GM21390 (cell line): ENCODE measurements around the gene RBFOX2.

Source experiments
- ATAC-seq: cut with Tn5 transposase; IDR thresholded peaks from one replicate; pipeline ENCODE4 v1.9.1; 2021; ENCODE audit not compliant: unreplicated experiment

Gene RBFOX2

GRCh38 chr22:35978889-35979288 is 49.7 kb downstream of the RBFOX2 start:
- ATAC-seq, result no peak

DNA sequence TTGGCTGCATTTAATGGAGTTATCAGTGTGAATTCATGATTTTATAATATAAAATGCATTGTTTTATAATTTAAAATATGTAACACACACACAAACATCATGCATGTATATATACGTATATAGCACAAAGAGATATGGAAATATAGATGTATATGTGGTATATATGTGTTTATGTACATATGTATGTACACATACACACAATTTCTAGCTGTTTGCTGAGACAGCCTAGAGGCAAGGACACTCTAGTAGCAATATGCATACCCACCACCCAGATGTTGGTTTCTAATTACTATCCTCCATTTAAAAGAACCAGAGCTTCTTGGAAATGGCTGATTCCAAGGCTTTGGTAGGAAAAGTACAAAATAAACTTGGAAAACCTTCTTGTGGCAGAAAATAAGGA is 50.4 kb downstream of the RBFOX2 start:
- no peak for ATAC-seq

- no peak for ATAC-seq
Measured at GRCh38 chr22:35977136-35977535, 51.5 kb downstream of the RBFOX2 start.

- ATAC-seq, result no peak
Measured at GRCh38 chr22:35973388-35973787, 55.2 kb downstream of the RBFOX2 start.

DNA sequence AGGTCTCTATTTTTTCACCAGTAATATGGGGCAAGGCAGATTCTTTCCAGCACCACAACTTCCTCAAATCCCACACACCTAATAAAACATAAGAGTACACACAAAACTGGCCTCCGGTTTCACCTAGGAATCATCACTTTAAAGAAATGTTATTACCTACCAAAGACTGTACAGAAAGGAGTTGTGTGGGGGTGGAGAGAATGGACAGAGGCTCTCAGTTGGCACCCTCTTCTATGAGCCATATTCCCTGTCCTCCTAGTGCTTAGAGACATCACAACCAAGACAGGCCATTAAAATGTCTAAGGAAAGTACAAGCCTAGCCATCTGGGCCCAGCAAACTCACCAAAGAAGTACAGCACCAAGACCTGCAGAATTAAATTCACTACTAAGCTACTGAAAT is 56.1 kb downstream of the RBFOX2 start:
- ATAC-seq, result no peak

- no peak for ATAC-seq
Measured at GRCh38 chr22:35971456-35972119, 57.0 kb downstream of the RBFOX2 start.

DNA sequence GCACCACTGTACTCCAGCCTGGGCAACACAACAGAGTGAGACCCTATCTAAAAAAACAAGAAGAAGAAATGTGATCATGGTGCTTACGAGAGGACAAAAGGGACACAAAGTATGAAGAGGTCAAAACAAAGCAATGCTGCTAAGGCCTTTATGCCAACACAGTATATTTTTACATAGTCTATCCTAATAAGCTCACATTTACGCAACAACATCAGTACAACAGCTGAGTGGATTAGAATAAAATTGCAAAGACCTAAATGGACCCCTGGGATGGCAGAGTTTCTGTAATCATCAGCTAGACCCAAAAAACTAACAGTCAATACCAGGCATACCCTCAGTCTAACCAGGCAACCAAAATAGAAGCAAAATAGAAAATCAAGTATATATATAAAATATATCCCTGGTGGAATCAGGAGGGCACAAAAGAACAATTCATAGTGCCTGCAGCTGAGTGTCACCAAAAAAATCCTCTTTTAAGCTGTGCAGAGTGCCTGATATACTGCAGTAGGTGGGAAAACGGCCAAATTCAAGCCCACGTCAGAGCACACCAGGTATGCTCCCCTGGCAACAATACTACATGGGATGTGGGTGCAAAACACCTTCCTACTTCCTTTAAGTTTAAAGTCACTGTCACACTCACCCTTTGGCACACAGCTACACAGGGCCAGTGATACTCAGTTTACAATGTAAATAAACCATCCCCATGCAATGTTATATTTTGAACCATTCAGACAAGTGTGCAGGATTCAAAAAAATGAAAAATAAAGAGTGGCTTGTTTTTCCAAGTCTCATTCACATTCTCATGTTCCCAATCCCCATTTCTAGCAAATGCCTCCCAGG is 57.8 kb downstream of the RBFOX2 start:
- ATAC-seq, result no peak

- ATAC-seq, result no peak
Measured at GRCh38 chr22:35967046-35967397, 61.6 kb downstream of the RBFOX2 start.

DNA sequence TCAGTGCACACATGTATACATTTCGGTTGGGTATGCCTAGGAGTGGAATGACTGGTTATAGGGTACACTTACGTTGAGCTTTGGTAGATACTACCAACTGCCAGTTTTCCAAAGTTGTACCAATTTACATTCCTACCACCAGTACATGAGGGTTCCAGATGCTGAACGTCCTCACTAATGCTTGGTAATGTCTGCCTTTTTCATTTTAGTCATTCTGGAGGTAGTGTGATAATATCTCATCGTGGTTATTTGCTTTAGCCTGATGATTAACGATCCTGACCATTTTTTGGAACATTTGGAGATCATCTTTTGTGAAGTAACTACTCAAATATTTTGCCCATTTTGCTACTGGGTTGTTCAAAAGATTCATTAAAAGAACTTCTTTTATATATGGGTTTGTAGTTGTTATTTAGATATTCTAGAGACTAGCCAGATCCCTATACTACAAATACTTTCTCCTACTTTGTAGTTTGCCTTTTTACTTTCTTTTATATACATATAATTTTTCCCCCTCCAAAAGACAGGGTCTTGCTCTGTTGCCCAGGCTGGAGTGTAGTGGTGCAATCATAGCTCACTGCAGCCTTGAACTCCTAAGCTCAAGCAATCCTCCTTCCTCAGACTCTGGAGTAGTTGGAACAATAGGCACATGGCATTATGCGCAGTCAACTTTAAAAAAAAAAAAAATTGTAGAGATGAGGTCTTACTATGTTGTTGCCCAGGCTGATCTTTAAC is 62.1 kb downstream of the RBFOX2 start:
- no peak for ATAC-seq

GRCh38 chr22:35963237-35963810 is 65.3 kb downstream of the RBFOX2 start:
- ATAC-seq, result no peak

DNA sequence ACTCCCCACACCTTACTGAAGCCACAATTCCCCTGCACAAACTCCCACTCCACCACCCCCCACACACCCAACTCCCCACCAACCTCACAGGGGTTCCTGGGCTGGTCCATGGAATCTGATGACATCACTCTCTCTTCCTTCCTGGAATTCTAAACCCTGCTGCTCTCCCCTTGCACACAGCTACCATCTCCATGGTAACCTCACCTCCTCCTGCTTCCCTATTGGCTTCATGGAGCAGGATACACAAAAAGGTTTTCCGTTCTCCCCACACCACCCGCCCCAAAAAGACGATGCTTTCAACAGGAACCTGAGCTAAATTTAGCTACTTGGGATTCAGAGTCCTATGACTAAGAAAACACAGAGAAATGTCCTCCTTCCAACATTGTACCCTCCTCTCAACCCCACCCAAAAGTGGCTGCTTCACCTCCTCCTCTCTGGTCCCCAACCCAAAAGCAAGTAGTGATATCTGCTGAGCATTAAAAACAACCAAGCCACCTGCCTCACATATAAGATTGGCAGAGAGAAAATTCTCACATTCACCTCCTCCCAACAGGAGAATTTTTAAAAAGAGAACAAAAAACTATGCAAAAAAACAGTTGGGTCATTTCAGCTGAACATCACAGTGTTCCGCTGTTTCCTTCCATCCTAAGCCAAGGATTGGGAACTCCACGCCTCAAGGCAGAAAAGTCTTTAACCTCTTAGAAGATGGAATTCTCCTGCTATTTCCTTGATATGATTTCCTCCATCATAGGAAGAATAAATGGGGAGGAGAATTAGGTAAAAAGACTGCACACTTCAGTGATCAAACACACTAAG is 66.9 kb downstream of the RBFOX2 start:
- ATAC-seq, result no peak

DNA sequence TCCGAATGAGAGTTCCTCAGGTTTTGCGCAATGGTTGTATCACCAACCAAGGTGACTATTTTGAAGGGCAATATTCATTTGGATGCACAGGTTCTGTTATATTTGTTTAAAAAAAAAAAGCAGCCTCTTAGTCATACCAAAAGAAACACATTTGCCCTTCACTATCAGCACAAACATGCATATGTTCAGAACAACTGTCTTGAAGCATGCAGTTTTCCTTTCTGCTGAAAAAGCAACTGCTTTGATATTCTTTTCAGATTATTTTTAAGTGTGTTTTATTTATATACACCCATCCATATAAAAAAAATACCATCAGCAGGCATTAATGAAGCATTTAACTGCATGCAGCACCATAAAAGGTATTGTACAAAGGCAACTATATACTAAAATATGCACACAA is 67.8 kb downstream of the RBFOX2 start:
- no peak for ATAC-seq

DNA sequence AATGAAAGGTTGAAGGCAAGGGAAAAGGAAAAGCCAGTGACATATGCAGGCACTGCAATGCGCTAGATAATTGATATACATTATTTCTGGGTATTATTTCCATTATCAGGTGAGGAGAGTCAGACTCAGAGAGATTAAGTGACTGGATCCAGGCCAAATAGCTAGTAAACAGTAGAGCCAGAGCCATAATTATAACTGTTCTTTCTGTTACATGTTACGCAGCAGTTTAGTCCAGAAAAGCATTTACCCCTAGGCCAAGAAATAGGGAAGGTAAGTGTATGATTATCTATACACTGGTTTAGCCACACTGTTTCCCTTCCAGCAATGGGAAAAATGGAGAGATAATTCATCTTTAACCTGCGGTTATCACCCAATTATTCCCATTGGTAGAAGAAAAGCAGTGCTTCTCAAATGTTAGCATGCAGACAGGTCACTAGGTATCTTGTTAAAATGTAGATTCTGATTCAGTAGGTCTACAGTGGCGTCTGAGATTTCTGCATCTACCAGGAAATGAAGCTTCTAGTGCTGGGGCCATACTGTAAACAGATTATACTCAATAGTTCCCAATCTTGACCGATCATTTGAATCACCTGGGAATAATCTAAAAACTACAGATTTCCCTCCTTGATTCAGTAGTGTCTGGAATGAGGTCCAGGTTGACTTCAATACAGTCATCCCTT is 69.4 kb downstream of the RBFOX2 start:
- no peak for ATAC-seq

- no peak for ATAC-seq
Measured at GRCh38 chr22:35958334-35958733, 70.3 kb downstream of the RBFOX2 start.

- no peak for ATAC-seq
Measured at GRCh38 chr22:35957589-35957988, 71.0 kb downstream of the RBFOX2 start.

- ATAC-seq, result no peak
Measured at GRCh38 chr22:35956850-35957249, 71.8 kb downstream of the RBFOX2 start.

DNA sequence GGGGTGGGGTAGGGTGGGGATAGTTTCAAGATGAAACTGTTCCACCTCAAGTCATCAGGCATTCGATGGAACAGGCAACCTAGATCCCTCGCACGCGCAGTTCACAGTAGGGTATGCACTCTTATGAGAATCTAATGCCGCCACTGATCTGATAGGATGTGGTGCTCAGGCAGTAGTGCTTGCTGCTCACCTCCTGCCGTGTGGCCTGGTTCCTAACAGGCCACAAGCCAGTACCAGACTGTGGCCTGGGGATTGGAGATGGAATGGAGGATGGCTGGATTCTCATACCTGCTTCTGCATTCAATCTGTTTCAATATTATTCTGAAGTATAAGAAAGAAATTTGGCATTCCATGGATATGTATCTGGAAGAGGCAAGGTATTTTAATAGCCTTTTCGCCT is 73.1 kb downstream of the RBFOX2 start:
- ATAC-seq, result no peak

DNA sequence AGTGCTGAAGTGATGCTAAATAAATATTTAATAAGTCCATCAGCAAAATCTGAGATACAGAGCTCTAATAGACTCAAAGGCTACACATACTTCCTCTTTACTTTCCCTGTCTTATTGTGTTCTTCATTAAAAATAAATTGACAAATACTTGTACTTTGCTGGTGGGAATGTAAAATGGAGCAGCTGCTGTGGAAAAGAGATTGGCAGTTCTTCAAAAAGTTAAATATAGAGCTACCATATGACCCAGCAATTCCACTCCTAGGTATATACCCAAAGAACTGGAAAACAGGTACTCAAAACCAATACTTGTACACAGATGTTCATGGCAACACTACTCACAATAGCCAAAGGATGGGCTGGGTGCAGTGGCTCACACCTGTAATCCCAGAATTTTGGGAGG is 76.0 kb downstream of the RBFOX2 start:
- no peak for ATAC-seq

- ATAC-seq, result no peak
Measured at GRCh38 chr22:35950262-35950661, 78.4 kb downstream of the RBFOX2 start.

- ATAC-seq, result no peak
Measured at GRCh38 chr22:35949243-35949642, 79.4 kb downstream of the RBFOX2 start.
